HG02763 (cell line): Measurements from ENCODE around the gene DPP10.
"Not testable (repeated sequence)": the region's sequence is repeated elsewhere in the genome, so short reads cannot be mapped to it uniquely, and the experiment has no call there.

ENCODE experiments used
- ATAC-seq: cut with Tn5 transposase; IDR thresholded peaks from one replicate; pipeline ENCODE4 v1.9.1; 2021; ENCODE audit warnings: mild to moderate bottlenecking, moderate library complexity; ENCODE audit not compliant: unreplicated experiment

Gene DPP10

DNA sequence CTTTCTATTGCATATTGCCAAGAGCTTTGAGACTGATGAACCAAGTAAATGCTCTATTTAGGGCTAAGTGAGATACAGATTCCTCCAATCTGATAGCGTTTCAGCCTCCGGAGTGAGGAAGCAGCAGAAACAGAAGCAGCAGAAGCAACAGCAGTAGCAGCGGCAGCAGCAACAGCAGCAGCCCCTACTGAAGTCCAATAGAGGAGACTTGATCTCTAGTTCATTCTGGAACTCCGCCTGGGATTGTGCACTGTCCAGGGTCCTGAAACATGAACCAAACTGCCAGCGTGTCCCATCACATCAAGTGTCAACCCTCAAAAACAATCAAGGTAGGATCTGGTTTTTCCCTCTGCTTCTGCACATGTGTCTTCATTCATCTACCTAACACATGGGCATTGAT lies at the start of gene DPP10:
TSS of gene DPP10 (plus strand) at position 132 of the 400 bp plus-strand sequence.
- no peak for ATAC-seq

DNA sequence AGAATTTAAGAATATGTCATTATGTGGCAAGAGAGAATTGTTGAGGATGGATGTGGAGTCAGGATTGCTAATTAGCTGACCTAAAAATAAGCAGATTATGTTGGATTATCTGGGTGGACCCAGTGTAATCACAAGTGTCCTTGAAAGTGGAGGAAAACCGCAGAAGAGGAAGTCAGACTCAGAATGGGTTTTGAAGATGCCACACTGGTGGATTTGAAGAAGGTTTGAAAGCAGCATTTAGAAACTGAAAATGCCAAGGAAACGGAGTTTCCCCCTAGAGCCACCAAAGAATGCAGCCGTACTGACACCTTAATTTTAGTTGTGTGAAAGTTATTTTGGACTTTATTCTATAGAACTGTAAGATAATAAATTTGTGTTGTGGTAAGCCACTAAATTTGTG lies 41.6 kb upstream of the DPP10 start:
- no peak for ATAC-seq

DNA sequence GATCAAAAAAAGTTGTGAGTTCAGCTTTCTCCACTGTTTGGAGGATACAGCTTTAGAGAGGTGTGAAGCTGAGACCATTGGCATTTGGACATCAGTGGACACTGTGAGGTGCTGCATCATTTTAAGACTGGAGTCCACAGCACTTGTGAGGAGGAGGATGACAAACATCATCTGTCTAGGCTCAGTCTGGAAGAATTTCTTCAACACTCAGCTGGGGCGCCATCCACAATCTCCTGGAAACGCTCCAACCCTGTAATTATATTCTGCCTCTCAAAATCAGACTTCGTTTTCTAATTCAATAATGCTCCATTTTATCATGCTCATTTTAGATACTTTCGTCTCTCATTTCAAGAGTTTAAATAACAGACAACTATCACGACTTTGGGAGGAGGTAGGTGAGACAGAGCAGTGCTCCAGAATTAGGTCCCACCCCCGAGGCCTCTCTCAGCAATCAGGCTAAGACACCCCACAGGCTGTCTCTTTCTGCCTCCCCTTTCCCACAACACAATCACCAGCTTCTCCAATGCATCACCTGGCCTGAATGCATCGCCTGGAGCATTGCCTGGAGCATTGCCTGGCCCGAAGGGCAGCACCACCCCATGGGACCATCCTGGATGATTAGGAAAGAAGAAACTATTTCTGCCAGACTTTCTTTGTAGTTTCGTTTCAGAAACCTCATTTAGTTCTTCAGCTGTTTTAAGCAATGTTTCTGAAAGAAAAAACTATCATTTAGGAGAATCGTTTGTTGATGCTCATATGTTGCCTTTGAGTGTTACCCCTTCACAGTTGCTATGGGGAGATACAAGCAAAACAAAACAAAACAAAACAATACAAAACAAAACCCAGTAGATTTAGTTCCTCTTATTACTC lies 37.0 kb upstream of the DPP10 start:
- ATAC-seq, result no peak

DNA sequence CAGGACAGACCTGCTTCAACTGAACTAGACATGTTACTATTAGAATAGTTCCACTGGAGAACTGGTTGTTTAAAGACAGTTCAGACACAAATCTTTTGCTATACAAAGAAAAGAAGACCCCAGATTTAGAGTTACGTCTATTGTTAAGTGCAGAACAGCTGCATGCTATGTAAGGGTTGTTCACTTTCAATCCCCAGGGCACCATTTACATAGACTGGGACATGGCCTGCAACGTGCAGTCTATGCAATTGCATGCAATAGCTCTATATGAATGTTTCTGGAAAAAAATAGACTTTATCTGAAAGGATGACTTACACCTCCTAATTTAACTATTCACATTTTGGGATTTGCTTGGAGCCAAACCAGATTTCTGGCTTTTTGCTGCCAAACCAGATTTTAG lies 36.1 kb upstream of the DPP10 start:
- ATAC-seq, result no peak

DNA sequence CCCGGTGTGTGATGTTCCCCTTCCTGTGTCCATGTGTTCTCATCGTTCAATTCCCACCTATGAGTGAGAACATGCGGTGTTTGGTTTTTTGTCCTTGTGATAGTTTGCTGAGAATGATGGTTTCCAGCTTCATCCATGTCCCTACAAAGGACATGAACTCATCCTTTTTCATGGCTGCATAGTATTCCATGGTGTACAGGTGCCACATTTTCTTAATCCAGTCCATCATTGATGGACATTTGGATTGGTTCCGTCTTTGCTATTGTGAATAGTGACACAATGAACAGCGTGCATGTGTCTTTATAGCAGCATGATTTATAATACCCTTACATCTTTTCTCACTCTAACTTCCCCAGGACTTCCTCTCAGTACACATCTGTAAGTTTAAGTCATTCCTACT lies 35.1 kb upstream of the DPP10 start:
- ATAC-seq, result not testable (repeated sequence)

DNA sequence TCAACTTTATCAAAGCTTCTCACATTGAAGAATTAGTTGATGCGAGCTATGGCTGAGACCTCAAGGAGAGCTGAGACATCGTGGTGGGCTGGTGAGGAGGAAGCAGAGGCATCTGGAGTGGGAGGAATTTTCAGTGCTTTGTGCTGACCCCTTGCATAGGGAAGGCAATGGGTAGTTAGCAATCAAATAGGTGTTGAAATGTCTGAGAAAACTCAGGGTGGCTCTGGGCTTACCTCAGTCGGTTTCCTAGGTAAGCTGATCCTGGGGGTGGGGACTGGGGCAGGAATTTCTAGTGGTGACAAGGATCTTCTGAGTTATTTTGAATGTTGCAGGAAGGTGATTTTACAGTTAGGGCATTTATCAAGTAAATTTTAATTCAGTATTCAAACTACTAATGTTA lies 20.7 kb upstream of the DPP10 start:
- ATAC-seq, result no peak

DNA sequence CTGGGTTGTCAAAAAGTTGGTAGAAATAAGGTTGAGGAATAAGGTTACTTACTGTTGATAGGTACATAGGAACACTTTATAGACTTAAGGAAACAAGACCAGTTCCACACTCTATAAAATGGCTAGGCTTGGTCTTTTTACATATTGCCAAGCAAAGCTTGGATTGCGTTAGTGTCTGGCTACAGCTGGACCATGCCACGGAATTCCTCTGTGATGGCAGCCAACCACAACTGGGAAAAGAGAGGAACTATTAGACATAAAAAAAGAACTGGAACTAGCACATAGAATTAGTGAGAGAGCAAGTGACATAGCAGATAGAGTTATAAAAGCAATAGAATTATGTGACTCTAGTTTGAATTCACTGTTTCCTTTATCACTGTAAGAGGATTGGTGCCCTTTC lies 17.7 kb upstream of the DPP10 start:
- no peak for ATAC-seq

DNA sequence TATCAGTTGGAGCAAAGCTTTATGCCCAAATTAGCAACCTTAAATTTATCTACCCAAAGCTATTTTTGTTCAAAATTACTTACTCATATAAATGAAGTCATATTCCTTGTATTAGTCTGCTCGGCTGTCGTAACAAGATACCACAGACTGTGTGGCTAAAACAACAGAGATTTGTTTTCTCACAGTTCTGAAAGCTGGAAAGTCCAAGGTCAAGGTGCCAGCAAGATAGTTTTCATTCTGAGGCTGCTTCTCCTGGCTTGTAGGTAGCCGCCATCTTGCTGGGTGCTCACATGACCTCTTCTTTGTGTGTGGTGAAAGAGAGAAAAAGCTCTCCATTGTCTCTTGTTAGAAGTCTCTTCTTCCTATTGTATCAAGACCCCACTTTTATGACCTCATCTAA lies 15.7 kb upstream of the DPP10 start:
- ATAC-seq, result no peak

DNA sequence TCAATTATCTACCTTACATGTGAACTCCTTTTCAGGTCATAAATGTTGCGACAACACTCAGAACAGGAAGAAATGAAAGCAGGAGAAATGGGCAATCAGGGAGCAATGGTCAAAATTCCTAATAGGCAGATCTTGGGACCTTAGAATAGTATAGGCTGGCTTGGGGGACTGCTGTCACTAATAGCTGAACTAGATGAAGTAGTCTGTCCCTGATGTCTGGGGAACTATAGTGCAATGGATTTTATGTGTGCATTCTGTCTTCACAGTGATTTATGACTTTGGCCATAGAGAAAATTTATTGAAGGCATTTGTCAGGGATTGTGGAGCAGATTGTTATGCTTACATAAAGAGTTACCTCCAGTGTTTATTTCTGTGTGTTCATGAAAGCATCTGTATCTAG lies 6.1 kb upstream of the DPP10 start:
- ATAC-seq, result no peak

DNA sequence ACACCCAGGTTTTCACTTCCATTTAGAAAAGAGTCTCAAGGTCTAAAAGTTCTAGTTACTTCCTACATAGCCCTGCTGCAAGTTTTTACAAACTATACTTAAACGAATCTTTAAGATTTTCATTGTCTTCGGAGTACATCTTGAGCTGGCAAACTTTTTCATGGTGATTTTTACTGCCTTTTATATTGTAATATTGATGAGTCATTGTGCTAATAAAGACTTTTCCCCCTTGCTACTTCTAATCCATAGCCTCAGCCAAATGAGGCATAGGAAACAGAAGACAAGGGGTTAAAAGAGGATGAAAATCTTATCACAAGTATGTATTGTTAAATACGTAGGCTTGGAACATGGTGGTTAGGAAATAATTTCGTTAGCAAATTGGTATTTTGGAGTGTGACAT lies 4.1 kb downstream of the DPP10 start:
- no peak for ATAC-seq

DNA sequence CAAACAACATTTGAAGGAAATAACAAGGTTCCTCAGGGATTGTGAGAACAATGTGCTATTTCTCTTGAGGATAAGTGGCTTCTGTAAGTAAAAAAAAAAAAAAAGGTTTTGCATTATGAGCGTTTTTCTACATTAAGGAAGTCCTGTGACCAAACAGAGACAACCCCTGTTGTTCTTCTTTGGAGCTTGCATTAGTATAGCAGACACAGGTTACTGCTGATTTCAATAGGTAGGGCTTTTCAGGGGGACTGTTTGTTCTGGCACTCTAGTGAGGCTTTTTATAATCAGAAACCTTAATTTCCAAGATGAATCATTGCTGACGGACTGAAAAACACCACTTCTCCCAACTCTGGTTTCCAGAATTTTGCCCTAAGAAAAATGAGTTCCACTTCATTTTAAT lies 8.2 kb downstream of the DPP10 start:
- ATAC-seq, result no peak

DNA sequence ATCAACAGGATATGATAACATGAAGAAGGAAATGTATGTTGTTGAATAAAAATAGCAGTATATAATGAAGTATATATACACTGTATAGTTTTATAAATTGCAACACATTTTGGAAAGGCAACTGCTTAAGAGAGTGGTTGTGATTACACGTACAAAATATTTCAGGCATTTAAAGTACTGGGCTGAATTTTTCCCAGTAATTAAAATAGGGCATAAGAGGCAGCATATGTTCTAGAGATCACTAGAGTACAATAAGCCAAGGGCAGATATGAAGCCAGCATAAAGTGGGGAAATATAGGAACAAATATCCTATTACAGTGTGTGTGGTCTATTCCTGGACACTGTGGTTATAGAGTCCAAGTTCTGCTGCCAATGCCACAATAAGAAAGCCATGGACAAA lies 14.1 kb downstream of the DPP10 start:
- no peak for ATAC-seq

DNA sequence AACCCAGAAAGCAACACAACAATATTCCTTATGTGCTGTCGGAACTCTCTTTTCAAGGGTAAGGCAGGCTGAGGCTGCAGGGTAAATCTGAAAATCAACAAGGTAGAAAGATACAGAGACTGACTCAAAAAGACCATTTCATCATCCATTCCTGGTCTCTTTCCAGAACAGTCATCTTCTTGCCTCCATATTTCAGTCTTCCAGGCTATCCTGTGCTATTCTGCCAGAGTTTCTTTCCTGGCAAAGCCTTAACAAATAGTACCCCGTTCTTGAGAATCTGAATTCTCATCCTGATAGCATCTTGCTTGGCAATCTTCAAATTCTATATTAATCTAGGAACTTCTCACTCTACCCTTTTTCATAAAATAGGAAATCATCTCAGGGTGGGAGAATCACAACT lies 15.5 kb downstream of the DPP10 start:
- ATAC-seq, result no peak

DNA sequence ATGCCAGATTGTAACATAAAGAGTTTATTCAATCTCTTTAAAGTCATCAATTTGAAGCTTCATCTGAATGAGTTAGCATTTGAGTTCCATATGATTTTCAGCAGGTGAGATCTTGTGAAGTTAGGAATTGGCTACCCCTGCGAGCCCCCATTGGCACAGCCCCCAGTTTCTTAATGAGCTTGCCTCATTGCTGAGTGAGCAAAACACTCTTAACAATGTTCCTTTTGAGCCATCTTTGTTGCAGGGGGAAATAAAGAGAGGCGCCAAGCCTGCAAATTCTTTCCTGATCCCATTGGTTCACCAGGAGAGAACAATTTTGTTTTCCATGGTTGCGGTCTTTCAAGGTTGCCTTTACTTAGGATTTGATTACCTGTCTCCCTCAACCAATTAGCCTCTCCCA lies 18.7 kb downstream of the DPP10 start:
- ATAC-seq, result no peak

DNA sequence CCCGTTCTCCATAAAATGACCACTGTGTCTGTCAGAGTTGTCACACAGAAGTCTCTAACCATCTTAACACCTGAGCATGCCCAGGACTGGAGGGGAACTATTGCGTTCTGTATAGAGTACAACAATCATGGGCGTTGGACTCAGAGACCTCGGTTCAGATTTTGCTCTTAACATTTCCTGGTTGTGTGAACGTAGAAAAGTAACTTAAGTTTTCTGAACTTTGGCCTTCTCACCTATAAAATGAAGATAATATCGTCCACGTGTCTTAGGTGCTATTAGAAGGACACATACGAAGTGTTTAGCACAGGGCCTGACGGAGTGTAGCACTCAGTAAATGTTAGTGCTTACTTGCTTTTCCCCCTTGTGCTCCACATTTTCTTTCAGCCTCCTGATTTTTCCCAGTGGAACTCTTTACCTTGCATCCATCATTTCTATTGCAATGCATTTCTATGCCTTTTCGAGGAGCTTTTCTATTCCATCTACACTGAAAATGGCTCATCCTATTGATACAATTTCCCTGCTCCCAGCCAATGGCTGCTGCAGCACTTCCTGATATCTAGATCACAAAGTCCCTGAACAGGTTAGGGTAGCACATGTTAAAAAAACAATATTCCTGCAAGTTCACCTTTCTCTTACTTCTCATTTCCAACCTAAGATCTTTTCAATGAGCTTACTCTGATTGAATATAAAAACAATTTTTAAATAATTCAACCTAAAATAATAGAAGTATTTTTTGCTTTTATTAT lies 22.7 kb downstream of the DPP10 start:
- no peak for ATAC-seq

DNA sequence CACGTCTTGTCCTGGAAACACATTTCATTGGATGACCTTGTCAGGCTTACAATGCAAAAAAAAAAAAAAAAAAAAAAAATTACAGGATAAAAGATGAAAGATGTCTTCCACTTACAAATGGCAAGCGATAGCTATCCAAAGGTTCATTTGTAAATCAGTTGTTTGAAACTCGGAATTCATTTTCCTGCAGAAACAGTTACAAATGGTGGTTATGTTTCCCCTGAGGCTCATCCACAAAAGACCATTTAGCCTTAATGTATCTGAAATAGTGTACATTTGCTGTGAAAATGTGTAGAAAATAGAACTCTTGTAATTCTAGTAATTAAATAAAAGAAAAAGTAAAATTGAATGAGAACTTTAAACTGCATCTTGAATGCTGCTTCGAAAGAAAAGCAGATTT lies 25.9 kb downstream of the DPP10 start:
- no peak for ATAC-seq

DNA sequence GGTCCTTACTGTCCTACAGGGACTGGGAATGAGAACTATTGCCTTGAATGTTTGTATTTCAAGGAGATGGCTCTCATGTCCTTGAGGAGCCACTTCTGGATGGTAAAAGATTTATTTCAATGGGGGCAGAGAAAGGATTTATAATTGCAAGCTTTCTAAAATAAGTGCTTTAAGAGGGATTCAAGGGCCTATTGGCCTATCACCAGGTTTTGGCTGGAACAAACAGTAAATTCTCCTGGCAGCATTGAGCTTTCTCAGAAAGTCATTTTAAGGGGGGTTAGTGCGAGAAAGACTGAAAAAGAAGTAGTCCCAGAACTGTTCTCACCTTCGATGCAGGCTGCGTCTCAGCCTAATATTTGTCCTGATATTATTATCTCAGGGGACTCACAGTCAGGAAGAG lies 29.8 kb downstream of the DPP10 start:
- ATAC-seq, result no peak

DNA sequence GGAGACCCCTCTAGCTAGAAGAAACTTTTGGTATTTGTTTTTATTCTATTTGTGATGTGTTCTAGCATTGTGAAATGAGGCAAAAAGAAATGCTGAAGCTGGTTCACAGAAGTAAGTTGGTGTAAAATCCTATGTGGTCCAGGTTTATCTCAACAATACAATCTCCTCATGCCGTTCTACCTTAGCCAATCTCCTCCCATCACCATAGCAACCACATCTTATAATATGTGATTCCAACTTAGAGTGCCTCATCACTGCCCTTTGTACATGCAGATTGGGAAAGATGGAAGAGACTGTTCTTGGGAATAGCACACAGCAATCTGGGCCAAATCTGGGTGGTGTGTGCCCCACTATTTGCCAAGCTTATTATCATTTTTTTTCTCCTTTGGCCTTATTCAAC lies 30.3 kb downstream of the DPP10 start:
- no peak for ATAC-seq

DNA sequence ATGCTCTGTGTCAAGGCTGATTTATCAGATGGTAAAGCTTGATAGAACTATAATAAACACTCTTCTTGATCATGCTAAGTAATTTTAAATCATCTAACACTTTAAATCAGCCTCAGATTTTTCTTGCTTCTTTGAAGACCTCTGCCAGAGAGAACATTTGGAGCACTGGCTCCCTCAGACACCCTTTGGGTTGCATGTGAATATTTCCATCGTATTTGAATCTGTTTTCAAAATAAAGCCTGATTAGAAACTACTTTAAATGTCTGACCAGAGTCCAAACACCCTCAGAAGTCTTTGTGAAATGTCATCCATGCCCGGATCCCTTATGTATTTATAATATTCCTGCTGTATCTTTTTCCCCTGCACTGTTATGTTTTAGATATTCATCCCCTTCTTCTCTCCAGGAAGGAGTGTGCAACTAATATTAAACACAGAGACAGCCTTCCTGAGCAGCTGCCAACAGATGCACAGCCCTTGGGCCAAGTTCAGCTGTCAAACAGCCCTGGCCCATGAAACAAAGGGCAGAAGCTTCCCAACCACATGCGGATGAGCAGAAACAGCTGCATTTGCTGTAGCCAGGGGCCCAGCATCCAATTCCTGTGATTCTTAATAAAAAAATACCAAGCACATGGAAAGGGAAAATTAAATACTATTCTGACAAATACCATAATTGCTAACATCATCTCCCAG lies 46.5 kb downstream of the DPP10 start:
- no peak for ATAC-seq

DNA sequence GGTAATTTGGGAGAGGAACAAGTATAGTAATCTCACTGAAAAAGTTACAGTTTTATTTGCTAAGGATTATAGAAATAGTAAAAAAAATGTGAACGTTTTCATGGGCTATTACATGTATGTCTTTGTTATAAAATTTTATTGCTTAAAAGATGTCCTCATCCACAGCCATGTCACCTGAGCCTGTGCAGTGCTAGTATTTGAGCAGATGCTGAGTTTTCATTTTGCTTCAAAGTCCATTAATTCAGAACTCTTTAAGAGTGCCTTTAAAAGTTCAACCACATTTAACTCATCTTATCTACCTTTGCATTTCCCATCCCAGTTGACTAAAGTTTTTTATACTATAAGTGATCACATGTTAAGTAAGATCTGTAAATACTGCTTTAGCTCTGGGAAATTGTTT lies 52.6 kb downstream of the DPP10 start:
- ATAC-seq, result no peak

DNA sequence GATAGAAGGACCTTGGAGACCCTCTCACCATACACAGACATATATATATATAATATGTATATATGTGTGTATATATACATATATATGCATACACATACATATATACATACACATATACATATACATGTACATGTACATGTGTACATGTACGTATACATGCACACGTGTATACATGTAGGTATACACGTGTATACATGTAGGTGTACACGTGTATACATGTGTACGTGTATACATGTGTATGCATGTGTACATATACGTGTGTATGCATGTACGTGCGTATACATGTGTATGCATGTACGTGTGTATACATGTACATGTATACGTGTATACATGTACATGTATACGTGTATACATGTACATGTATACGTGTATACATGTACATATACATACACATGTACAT lies 54.5 kb downstream of the DPP10 start:
- no peak for ATAC-seq

DNA sequence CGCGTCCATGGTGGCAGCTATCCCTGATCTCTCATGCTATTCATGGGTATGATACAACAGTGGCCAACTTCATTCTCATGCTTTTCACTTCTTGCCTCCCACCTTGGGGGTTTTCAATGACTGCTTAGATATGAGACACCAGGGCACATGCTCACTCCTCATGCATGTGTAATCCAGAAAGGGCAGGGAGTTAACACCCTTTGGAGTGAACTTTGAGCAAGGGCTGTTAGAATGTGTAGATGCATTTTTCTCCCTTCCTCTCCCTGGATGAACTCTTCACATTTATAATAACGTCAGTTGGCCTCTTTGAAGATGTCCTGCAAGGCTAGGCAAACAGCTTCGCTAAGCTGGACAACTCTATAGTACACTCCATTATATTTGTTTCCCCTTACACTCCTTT lies 56.7 kb downstream of the DPP10 start:
- ATAC-seq, result no peak
